Neutrophil (primary cell): ENCODE results near the gene INO80D.

ENCODE experiments used
- H3K27ac ChIP-seq: fragments of 200-600 bp; sonication (generic); 2 replicates; pipeline ENCODE4 v1.5.1; 2016; ENCODE audit warnings: mild to moderate bottlenecking, moderate library complexity
- H3K27me3 ChIP-seq: fragments of 200-600 bp; sonication (generic); 2 replicates; pipeline ENCODE4 v1.6.0; 2016; ENCODE audit warnings: mild to moderate bottlenecking
- H3K36me3 ChIP-seq: fragments of 200-600 bp; sonication (generic); 2 replicates; pipeline ENCODE4 v1.5.1; 2017
- H3K4me1 ChIP-seq, 2 experiments: fragments of 200-600 bp in 1 of 2; sonication (generic) in 1 of 2; 1 replicate in 1 of 2; 2 replicates in 1 of 2; pipeline versions ENCODE4 v1.5.1 to v1.6.1; 2013 to 2016; ENCODE audit warnings: low read depth in 1 of 2, low read length in 1 of 2, mild to moderate bottlenecking in 1 of 2, moderate library complexity in 1 of 2; ENCODE audit not compliant: control insufficient read depth in 1 of 2, insufficient read depth in 1 of 2
- H3K4me3 ChIP-seq, 2 experiments: fragments of 200-600 bp in 1 of 2; sonication (generic) in 1 of 2; 1 replicate in 1 of 2; 2 replicates in 1 of 2; pipeline ENCODE4 v1.5.1; 2013 to 2016; ENCODE audit warnings: low read depth in 1 of 2, low read length in 1 of 2, mild to moderate bottlenecking in 1 of 2, moderate library complexity in 1 of 2
- H3K9me3 ChIP-seq: fragments of 200-600 bp; sonication (generic); 2 replicates; pipeline ENCODE4 v1.5.1; 2016
- CTCF ChIP-seq: fragments of 200-600 bp; sonication (generic); IDR thresholded peaks from 2 replicates; pipeline ENCODE4 v1.5.1; 2016; ENCODE audit warnings: antibody characterized with exemption

INO80D gene

GRCh38 chr2:206011795-206012194 lies 74.2 kb downstream of the INO80D start:
- Histone ChIP-seq H3K4me1 (no peaks in the 10 kb centered on the region), H3K27ac (no peak overlapping the region), H3K27me3 (no peaks in the 10 kb centered on the region), H3K36me3 (peaks cover 70% of the 10 kb centered on the region), H3K4me3 (no peak overlapping the region), H3K9me3 (no peaks in the 10 kb centered on the region)
- TF ChIP-seq CTCF, result no peak

- H3K27me3 ChIP-seq, result no peaks in the 10 kb centered on the region
- no peaks in the 10 kb centered on the region for H3K4me1 ChIP-seq
- no peak for TF ChIP-seq CTCF
- no peak overlapping the region for H3K4me3 ChIP-seq
- no peaks in the 10 kb centered on the region for H3K9me3 ChIP-seq
- H3K36me3 ChIP-seq, result peaks cover 70% of the 10 kb centered on the region
- no peak overlapping the region for H3K27ac ChIP-seq
These were observed 74.9 kb downstream of the INO80D start for GRCh38 chr2:206011018-206011614.

- Histone ChIP-seq H3K9me3 (no peaks in the 10 kb centered on the region), H3K27me3 (no peaks in the 10 kb centered on the region), H3K4me3 (no peak overlapping the region), H3K36me3 (peaks cover 75% of the 10 kb centered on the region), H3K27ac (no peak overlapping the region), H3K4me1 (no peaks in the 10 kb centered on the region)
- TF ChIP-seq CTCF, result no peak
These were observed 81.8 kb downstream of the INO80D start for GRCh38 chr2:206004004-206004693.

- Histone ChIP-seq H3K36me3 (peaks cover 61% of the 10 kb centered on the region), H3K4me3 (no peak overlapping the region), H3K4me1 (peaks cover 3% of the 10 kb centered on the region in 2 experiments), H3K9me3 (no peaks in the 10 kb centered on the region), H3K27me3 (no peaks in the 10 kb centered on the region), H3K27ac (no peak overlapping the region)
- no peak for TF ChIP-seq CTCF
These were observed 83.5 kb downstream of the INO80D start for GRCh38 chr2:206002440-206002839.

- H3K27me3 ChIP-seq, result no peaks in the 10 kb centered on the region
- peaks cover 55% of the 10 kb centered on the region for H3K36me3 ChIP-seq
- no peak for TF ChIP-seq CTCF
- no peaks in the 10 kb centered on the region for H3K9me3 ChIP-seq
- H3K4me1 ChIP-seq, result peaks cover 3% of the 10 kb centered on the region in 2 experiments
- H3K27ac ChIP-seq, result no peak overlapping the region
- H3K4me3 ChIP-seq, result no peak overlapping the region
These were observed 84.1 kb downstream of the INO80D start for GRCh38 chr2:206001912-206002311.
